SH-SY5Y (cell line): ENCODE measurements around the gene TDRD9.

Experiments used
- GATA2 ChIP-seq: IDR thresholded peaks from 2 replicates; pipeline ENCODE4 v1.6.1; 2011; ENCODE audit warnings: mild to moderate bottlenecking, low read depth, low read length
- GATA3 ChIP-seq: IDR thresholded peaks from 2 replicates; pipeline ENCODE4 v1.6.1; 2011; ENCODE audit warnings: low read depth, mild to moderate bottlenecking, low read length, moderate library complexity

DNA sequence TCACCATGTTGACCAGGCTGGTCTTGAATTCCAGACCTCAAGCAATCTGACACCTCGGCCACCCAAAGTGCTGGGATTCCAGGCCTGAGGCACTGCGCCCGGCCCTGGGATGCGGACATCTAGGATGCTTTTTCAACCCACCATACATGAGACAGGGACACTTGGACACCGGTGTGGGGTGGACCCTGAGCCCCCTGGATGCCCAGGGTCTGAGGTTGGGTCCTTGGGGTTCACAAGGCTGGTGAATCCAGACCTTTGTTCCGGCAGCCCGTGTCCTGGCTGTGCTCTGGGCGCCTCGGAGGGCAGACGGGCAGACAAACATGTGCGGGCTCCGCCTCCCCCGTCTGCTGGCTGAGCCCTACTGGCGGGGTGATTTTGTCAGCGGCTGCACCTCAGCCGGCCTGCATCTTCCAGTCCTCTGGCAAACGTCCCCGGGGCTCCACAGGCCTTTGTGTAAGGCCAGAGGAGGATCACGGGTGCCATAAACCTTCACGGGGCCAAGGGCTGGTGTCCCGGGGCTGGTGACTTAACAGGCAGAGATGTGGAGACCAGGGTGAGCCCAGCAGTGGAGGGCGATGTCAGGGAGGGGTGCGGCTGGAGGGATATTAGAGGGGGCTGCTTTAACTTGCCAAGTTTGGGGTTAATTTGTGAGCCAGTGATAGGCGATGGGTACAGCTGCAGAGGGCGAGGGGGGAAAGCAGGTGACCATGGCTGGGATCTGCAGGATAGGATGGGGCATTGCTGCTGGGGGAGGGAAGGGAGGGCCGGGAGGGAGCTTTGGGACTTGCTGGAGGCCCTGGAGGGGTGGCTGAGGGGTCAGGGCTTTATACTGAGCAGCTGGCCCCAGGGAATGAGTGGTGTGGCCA is 163.0 kb downstream of the TDRD9 start:
- TF ChIP-seq GATA2 (no peak), GATA3 (no peak)
